HEK293 (cell line): ENCODE measurements around the gene TNFSF4.

Experiments
- SP2 ChIP-seq: fragments of 450-650 bp; formaldehyde crosslinking; IDR thresholded peaks from 2 replicates; pipeline ENCODE4 v1.5.1; 2016; ENCODE audit warnings: missing biosample characterization, missing genetic modification characterization
- TCF7L2 ChIP-seq: IDR thresholded peaks from 2 replicates; pipeline ENCODE4 v1.6.1; 2011; ENCODE audit warnings: low read depth, mild to moderate bottlenecking, inconsistent platforms, low read length, moderate library complexity, borderline replicate concordance
- ZBTB7A ChIP-seq: fragments of 450-650 bp; formaldehyde crosslinking; IDR thresholded peaks from 2 replicates; pipeline ENCODE4 v1.5.1; 2016; ENCODE audit warnings: low read depth, missing biosample characterization, missing genetic modification characterization
- ZFP37 ChIP-seq: fragments of 450-650 bp; formaldehyde crosslinking; IDR thresholded peaks from 2 replicates; pipeline ENCODE4 v1.5.1; 2016; ENCODE audit warnings: missing biosample characterization, missing genetic modification characterization
- ZNF155 ChIP-seq: fragments of 450-650 bp; formaldehyde crosslinking; IDR thresholded peaks from 2 replicates; pipeline ENCODE4 v1.5.1; 2016; ENCODE audit warnings: missing biosample characterization, missing genetic modification characterization
- ZNF24 ChIP-seq: fragments of 450-650 bp; formaldehyde crosslinking; IDR thresholded peaks from 2 replicates; pipeline ENCODE4 v1.5.1; 2016; ENCODE audit warnings: missing biosample characterization, missing genetic modification characterization
- ZNF530 ChIP-seq: fragments of 450-650 bp; formaldehyde crosslinking; IDR thresholded peaks from 2 replicates; pipeline ENCODE4 v1.5.1; 2016; ENCODE audit warnings: low read depth, missing biosample characterization, missing genetic modification characterization
- ZSCAN30 ChIP-seq: fragments of 450-650 bp; IDR thresholded peaks from 2 replicates; pipeline ENCODE4 v1.5.1; 2018; ENCODE audit warnings: missing biosample characterization, mild to moderate bottlenecking, missing genetic modification characterization, moderate library complexity
- TF ChIP-seq, protein P1 (sequence below): fragments of 450-650 bp; formaldehyde crosslinking; IDR thresholded peaks from 2 replicates; pipeline ENCODE4 v1.5.1; 2016; ENCODE audit warnings: missing biosample characterization, missing genetic modification characterization
- TF ChIP-seq, protein P2 (sequence below): fragments of 450-650 bp; formaldehyde crosslinking; IDR thresholded peaks from 2 replicates; pipeline ENCODE4 v1.5.1; 2016; ENCODE audit warnings: missing biosample characterization, missing genetic modification characterization

DNA sequence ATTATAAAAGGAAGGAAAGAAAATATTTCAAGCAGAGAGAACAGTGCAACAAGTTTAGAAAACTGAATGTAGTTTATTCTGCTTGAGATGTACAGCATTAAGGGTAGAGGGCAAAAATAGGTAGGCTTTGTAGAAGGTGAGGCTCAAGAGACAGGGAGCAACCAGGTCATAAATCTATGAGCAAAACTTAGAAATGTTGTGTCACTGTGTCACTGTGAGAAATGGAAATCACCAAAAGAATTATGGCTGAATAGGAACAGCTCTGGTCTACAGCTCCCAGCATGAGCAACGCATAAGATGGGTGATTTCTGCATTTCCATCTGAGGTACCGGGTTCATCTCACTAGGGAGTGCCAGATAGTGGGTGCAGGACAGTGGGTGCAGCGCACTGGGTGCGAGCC is 53.6 kb downstream of the TNFSF4 start:
- TF ChIP-seq, protein P1, sequence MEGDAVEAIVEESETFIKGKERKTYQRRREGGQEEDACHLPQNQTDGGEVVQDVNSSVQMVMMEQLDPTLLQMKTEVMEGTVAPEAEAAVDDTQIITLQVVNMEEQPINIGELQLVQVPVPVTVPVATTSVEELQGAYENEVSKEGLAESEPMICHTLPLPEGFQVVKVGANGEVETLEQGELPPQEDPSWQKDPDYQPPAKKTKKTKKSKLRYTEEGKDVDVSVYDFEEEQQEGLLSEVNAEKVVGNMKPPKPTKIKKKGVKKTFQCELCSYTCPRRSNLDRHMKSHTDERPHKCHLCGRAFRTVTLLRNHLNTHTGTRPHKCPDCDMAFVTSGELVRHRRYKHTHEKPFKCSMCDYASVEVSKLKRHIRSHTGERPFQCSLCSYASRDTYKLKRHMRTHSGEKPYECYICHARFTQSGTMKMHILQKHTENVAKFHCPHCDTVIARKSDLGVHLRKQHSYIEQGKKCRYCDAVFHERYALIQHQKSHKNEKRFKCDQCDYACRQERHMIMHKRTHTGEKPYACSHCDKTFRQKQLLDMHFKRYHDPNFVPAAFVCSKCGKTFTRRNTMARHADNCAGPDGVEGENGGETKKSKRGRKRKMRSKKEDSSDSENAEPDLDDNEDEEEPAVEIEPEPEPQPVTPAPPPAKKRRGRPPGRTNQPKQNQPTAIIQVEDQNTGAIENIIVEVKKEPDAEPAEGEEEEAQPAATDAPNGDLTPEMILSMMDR (tag by site-specific recombination), result no peak
- no peak for TF ChIP-seq ZFP37 (tag by site-specific recombination)
- TF ChIP-seq SP2, result no peak
- TF ChIP-seq ZSCAN30 (tag by site-specific recombination), result no peak
- TF ChIP-seq ZNF24 (tag by site-specific recombination), result no peak
- TF ChIP-seq ZNF155 (tag by site-specific recombination), result no peak
- TF ChIP-seq, protein P2, sequence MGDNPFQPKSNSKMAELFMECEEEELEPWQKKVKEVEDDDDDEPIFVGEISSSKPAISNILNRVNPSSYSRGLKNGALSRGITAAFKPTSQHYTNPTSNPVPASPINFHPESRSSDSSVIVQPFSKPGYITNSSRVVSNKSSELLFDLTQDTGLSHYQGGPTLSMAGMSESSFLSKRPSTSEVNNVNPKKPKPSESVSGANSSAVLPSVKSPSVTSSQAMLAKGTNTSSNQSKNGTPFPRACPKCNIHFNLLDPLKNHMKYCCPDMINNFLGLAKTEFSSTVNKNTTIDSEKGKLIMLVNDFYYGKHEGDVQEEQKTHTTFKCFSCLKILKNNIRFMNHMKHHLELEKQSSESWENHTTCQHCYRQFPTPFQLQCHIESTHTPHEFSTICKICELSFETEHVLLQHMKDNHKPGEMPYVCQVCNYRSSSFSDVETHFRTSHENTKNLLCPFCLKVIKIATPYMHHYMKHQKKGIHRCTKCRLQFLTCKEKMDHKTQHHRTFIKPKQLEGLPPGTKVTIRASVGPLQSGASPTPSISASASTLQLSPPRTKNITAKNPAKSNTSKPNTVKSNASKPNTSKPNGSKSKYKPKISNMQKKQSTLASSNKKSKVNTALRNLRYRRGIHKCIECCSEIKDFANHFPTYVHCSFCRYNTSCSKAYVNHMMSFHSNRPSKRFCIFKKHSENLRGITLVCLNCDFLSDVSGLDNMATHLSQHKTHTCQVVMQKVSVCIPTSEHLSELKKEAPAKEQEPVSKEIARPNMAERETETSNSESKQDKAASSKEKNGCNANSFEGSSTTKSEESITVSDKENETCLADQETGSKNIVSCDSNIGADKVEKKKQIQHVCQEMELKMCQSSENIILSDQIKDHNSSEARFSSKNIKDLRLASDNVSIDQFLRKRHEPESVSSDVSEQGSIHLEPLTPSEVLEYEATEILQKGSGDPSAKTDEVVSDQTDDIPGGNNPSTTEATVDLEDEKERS, result no peak
- TF ChIP-seq ZNF530 (tag by site-specific recombination), result no peak
- no peak for TF ChIP-seq ZBTB7A (tag by site-specific recombination)
- no peak for TF ChIP-seq TCF7L2
